Measurements from ENCODE around the gene TNFRSF4.
A peak's percentile ranks its signal among the peaks of the same experiment; 100 is the strongest.

TNFRSF4 gene

DNA sequence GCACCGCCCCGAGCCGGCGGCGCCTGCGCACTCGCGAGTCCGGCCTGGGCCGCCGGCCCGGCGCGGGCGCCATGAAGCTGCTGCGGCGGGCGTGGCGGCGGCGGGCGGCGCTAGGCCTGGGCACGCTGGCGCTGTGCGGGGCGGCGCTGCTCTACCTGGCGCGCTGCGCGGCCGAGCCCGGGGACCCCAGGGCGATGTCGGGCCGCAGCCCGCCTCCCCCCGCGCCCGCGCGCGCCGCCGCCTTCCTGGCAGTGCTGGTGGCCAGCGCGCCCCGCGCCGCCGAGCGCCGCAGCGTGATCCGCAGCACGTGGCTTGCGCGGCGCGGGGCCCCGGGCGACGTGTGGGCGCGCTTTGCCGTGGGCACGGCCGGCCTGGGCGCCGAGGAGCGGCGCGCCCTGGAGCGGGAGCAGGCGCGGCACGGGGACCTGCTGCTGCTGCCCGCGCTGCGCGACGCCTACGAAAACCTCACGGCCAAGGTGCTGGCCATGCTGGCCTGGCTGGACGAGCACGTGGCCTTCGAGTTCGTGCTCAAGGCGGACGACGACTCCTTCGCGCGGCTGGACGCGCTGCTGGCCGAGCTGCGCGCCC lies 18.3 kb upstream of the TNFRSF4 start, which contains the start of gene B3GALT6:
Gene B3GALT6, plus strand, starts transcription at position 30 of the 588 bp plus-strand sequence. Its CDS starts 42 bp downstream, at position 72.
- DNase-seq, result no peak

GRCh38 chr1:1231400-1232207 lies 17.7 kb upstream of the TNFRSF4 start, which contains the start of gene SDF4:
Gene SDF4, minus strand, starts transcription at chr1:1232001. Its CDS starts 3,229 bp downstream, at chr1:1228772.
- DNase-seq, result peak; percentile 93

- DNase-seq, result no peak
Measured at GRCh38 chr1:1230656-1231399, 16.9 kb upstream of the TNFRSF4 start.

GRCh38 chr1:1229770-1230169 lies 15.8 kb upstream of the TNFRSF4 start:
- no peak for DNase-seq

- DNase-seq, result no peak
Measured at GRCh38 chr1:1228596-1229321, 14.8 kb upstream of the TNFRSF4 start.

DNA sequence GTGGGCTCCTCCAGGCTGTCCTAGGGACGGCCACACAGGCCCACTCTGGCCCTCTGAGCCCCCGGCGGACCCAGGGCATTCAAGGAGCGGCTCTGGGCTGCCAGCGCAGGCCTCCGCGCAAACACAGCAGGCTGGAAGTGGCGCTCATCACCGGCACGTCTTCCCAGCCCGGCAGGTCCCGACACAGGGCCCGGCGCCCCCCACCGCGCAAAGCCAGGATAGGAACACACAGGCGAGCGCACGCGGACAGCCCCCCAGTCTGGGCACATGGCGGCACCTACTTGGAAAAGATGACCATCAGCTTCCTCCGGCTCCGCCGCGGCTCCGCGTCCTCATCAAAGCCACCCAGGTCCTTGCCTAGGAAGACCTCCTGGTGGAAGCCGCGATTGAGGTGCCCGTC lies 14.2 kb upstream of the TNFRSF4 start:
- no peak for DNase-seq

GRCh38 chr1:1227386-1227785 lies 13.4 kb upstream of the TNFRSF4 start:
- no peak for DNase-seq

DNA sequence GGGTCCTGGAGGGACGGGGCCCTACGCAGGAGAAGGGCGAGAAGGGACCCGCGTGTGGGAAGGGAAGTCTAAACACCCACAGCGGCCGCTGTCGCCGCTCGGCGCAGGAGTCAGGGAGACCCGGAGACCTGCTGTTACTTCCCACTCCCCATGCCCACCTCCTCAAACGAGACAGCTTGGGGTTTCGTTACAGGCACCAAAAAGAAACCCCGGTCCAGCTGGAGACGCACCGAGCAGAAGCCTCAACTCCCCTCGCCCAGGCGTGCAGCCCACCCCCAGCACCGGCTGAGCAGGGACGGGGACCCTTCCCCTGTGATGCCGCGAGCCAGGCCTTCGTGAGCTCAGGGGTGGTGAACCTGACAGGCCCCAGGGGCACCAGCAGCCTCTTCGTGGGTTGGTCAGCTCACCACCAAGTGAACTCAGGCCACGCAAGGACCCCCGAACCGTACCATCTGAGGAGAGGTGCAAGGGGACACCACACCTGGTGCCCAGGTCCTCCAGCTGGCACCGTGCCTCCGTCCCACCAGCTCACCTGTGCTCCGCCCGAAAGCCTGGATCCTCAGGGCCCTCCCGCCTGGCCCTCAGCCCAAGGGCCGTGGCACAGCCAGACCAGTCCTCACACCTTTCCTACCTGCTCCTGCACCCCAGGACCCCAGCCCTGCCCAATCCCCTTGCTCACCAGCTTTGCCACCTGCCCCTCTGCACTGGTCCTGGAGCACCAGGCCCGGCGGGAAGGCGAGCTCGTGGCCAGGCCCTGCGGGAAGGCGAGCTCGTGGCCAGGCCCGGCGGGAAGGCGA lies 12.8 kb upstream of the TNFRSF4 start:
- DNase-seq, result no peak

DNA sequence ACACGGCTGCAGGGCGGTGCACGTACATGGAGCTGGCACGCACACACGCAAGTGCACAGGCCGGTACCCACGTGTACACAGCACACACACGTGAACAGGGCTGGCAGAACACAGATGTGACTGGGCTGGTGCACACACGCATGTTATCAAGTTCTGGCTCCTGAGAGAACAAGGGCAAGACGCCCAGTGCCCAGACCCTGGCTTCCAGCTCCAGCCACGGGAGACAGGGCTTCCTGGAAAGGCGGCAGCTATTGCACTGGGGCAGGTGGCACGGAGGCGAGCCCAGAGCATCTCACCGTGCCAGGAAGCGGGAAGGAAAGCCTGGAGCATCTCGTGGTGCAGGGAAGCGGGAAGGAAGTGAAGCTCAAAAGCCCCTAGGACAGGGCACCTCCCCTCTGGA lies 12.0 kb upstream of the TNFRSF4 start:
- no peak for DNase-seq

- DNase-seq, result no peak
Measured at GRCh38 chr1:1225238-1225845, 11.4 kb upstream of the TNFRSF4 start.

GRCh38 chr1:1223891-1224290 lies 9.9 kb upstream of the TNFRSF4 start:
- no peak for DNase-seq

- no peak for DNase-seq
Measured at GRCh38 chr1:1223321-1223720, 9.4 kb upstream of the TNFRSF4 start.

DNA sequence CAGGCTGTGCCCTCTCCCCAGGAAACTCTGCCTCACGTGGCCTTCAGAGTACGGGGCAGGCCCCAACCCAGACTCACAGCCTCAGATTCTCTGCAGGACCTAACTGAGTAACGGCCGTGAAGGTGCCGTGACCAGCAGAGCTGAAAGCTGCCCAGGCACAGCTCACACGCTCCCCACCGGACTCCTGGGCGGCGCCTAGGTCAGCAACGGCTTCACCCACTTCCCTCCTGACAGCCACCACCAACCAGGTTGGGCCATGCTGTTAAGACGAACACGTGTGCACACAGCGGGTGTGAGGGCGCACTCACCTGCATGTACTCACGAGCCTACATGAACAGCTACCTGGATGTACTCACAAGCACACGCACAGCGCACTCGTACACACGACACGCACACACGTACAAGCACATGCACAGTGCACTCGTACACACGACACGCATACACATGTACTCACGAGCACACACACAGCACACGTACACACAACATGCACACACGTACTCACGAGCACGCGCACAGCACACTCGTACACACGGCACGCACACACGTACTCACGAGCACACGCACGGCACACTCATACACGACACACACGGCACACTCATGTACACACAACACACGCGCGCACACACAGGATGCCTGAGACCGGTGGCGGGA lies 8.7 kb upstream of the TNFRSF4 start:
- DNase-seq, result no peak

DNA sequence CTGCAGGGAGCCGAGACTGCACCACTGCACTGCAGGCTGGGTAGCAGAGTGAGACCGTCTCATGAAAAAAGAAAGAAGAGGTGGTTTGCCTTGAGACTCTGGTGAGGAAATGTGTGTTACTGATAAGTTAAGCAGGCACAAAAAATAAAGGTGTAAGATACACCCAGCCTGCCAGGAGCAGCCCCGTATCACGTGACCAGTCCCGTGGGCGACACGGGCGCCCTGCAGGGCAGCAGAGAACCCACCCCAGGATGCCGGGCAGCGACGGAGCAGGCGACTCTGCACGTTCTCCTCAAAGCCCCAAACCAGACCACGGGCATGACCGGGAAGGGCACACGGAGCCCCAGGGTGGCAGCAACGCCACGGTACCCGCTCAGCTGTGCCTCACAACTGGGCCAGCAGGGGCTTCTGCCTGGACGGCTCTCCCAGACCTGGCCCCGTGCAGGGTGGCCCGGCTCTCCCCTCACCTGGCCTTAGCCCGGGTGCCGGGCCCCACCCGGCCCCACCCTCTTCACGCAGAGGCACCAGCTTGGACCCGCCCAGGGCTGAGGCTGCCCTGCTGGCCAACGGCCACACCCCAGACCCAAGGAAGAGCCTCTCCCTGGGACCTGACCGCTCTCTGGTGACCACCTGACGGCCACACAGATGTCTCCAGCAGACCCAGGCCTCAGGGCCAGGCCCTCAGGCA lies 8.1 kb upstream of the TNFRSF4 start:
- no peak for DNase-seq

GRCh38 chr1:1220197-1220596 lies 6.2 kb upstream of the TNFRSF4 start:
- no peak for DNase-seq

DNA sequence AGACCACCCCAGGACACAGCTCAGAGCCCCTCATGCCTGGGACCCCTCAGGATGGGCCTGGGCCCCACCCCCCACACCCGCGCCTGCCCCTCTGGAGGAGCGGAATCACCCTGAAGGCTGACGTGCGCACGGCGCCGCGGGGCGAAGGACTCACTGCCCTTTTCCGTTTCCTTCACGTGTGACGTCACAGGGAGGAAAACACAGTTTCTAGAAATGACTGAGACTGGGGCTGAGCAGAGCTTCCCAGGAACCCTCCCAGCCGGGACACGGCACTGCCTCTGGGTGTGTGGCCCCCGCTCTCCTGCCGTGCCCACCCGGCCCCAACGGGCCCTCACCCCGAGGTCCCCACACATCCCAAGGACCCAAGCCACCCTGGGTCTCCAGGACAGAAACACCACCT lies 5.4 kb upstream of the TNFRSF4 start:
- no peak for DNase-seq

DNA sequence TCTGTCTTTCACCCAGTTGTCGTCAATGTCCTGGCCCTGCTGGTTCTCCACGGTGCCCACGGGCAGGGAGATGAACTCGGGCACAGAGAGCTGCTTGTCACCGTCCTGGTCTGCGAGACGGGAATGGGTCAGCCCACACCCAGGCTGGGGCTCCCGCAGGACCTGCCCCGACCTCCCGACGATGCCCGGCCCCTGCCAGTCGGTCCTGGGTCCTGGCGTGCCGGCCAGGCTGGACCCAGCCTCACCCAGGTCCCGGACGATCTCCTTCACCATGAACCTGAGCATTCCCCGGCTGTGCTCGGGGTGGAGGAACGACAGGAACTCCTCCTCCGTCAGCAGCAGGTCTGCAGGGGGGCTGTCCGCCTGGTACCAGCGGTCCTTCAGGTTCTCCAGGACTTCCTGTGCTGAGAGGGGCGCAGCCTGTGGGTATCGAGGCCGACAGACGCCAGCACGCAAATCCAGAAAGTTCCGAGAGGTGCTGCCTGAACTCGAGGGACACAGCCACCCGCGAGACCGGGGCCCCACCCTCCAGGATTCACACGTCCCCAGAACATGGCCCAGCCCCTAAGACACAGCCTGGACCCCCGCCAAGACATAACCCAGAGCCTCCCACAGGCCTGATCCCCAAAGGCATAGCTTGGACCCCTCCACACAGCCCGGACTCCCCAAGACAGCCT lies 4.7 kb upstream of the TNFRSF4 start:
- no peak for DNase-seq

- no peak for DNase-seq
Measured at GRCh38 chr1:1217621-1218523, 3.9 kb upstream of the TNFRSF4 start.
